ENCODE data around the gene HEPH.

HEPH gene

DNA sequence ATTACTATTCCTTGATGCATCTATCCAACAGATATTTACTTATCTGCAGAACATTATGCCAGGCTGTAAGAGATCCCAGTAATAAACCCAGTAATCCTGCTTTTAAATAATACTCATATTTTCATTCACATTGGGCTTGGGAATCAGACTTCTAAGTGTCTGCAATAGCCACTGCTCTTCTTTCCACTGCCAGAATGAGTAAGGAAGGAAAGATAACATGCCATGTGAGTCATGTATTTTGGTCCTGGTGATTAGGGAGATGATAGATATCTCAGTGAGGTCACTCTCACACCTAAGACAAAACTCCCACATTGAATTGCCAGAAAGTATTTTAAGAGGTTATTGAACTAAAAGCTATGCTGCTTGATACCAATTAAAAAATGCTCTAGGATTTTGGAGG lies 13.9 kb upstream of the HEPH start:
- ATAC-seq: no peak
- no peak for TF ChIP-seq ZNF8 (CRISPR knock-in tag; IDR thresholded peaks at IDR 0.05)
- no peak for TF ChIP-seq ARNTL (CRISPR knock-in tag; IDR thresholded peaks at IDR 0.05; ENCODE audit: borderline replicate concordance, low read depth)
- TF ChIP-seq TCF4 (CRISPR knock-in tag; IDR thresholded peaks at IDR 0.05; ENCODE audit: borderline replicate concordance): no peak
- no peak for TF ChIP-seq TOX (CRISPR knock-in tag; IDR thresholded peaks at IDR 0.05; ENCODE audit: borderline replicate concordance)
- TF ChIP-seq TSHZ2 (CRISPR knock-in tag; IDR thresholded peaks at IDR 0.05): no peak
- no peak for TF ChIP-seq CSRNP3 (CRISPR knock-in tag; IDR thresholded peaks at IDR 0.05)
- TF ChIP-seq, protein P1, sequence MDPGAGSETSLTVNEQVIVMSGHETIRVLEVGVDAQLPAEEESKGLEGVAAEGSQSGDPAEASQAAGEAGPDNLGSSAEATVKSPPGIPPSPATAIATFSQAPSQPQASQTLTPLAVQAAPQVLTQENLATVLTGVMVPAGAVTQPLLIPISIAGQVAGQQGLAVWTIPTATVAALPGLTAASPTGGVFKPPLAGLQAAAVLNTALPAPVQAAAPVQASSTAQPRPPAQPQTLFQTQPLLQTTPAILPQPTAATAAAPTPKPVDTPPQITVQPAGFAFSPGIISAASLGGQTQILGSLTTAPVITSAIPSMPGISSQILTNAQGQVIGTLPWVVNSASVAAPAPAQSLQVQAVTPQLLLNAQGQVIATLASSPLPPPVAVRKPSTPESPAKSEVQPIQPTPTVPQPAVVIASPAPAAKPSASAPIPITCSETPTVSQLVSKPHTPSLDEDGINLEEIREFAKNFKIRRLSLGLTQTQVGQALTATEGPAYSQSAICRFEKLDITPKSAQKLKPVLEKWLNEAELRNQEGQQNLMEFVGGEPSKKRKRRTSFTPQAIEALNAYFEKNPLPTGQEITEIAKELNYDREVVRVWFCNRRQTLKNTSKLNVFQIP (CRISPR knock-in tag; IDR thresholded peaks at IDR 0.05; ENCODE audit: borderline replicate concordance, low read depth): no peak
- TF ChIP-seq PPARA (CRISPR knock-in tag; IDR thresholded peaks at IDR 0.05; ENCODE audit: borderline replicate concordance): no peak
- no peak for TF ChIP-seq SNAI2 (CRISPR knock-in tag; IDR thresholded peaks at IDR 0.05)
- no peak for TF ChIP-seq ZFP30 (CRISPR knock-in tag; IDR thresholded peaks at IDR 0.05)
- TF ChIP-seq ZFP3 (CRISPR knock-in tag; IDR thresholded peaks at IDR 0.05): no peak
- no peak for TF ChIP-seq ISL1 (CRISPR knock-in tag; IDR thresholded peaks at IDR 0.05)
- no peak for TF ChIP-seq GLIS3 (CRISPR knock-in tag; IDR thresholded peaks at IDR 0.05)
- TF ChIP-seq ESRRG (CRISPR knock-in tag; IDR thresholded peaks at IDR 0.05): no peak
- no peak for TF ChIP-seq RARB (CRISPR knock-in tag; IDR thresholded peaks at IDR 0.05)
- no peak for TF ChIP-seq OSR1 (CRISPR knock-in tag; IDR thresholded peaks at IDR 0.05)
- TF ChIP-seq BACH2 (CRISPR knock-in tag; IDR thresholded peaks at IDR 0.05; ENCODE audit: borderline replicate concordance): no peak
- TF ChIP-seq CSDC2 (CRISPR knock-in tag; IDR thresholded peaks at IDR 0.05): no peak

DNA sequence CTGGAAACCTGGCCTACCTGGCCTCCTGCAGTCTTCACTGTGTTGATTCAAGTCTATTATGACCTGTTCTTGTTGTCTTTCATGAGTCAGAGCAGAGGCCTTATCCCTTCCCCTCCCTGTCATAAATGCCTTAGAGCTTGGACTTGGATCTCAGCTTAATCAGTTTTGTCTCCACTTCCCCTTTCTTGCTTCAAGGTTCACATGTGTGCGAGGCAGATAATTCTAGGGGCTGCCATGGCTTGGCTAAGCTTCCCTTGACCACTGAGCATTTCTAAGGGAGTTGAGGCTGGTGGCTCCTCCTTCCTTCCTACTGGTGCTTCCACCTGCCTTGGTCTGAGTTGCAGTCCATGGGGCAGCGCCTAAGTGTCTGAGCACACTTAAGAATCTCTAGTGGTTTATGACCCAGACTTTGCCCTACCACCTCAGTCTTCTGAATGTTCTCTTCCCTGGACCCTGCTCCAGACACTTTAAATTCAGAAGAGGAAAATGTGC lies 1.7 kb upstream of the HEPH start:
- TF ChIP-seq GLIS3 (CRISPR knock-in tag; IDR thresholded peaks at IDR 0.05) (no peak), CREB5 (CRISPR knock-in tag; IDR thresholded peaks at IDR 0.05; ENCODE audit: low read depth) (no peak), ZFP30 (CRISPR knock-in tag; IDR thresholded peaks at IDR 0.05) (no peak), SNAI2 (CRISPR knock-in tag; IDR thresholded peaks at IDR 0.05) (no peak), OSR1 (CRISPR knock-in tag; IDR thresholded peaks at IDR 0.05) (no peak), TOX (CRISPR knock-in tag; IDR thresholded peaks at IDR 0.05; ENCODE audit: borderline replicate concordance) (no peak), ARNTL (CRISPR knock-in tag; IDR thresholded peaks at IDR 0.05; ENCODE audit: borderline replicate concordance, low read depth) (no peak), ZNF70 (CRISPR knock-in tag; IDR thresholded peaks at IDR 0.05) (no peak), TCF4 (CRISPR knock-in tag; IDR thresholded peaks at IDR 0.05; ENCODE audit: borderline replicate concordance) (no peak)
- TF ChIP-seq, protein P2, sequence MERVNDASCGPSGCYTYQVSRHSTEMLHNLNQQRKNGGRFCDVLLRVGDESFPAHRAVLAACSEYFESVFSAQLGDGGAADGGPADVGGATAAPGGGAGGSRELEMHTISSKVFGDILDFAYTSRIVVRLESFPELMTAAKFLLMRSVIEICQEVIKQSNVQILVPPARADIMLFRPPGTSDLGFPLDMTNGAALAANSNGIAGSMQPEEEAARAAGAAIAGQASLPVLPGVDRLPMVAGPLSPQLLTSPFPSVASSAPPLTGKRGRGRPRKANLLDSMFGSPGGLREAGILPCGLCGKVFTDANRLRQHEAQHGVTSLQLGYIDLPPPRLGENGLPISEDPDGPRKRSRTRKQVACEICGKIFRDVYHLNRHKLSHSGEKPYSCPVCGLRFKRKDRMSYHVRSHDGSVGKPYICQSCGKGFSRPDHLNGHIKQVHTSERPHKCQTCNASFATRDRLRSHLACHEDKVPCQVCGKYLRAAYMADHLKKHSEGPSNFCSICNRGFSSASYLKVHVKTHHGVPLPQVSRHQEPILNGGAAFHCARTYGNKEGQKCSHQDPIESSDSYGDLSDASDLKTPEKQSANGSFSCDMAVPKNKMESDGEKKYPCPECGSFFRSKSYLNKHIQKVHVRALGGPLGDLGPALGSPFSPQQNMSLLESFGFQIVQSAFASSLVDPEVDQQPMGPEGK (CRISPR knock-in tag; IDR thresholded peaks at IDR 0.05; ENCODE audit: borderline replicate concordance): no peak
- TF ChIP-seq, protein P1 (CRISPR knock-in tag; IDR thresholded peaks at IDR 0.05; ENCODE audit: borderline replicate concordance, low read depth): no peak
- ATAC-seq: no peak
